B cell (primary cell): ENCODE data around the gene KAZN. TPM values are rescaled to one million over a fixed set of nuclear protein-coding genes. Genes with fewer than 3 reads are reported as not detected.

Experiments
- ATAC-seq: fragments of 200-7000 bp; cut with Tn5 transposase; one replicate; pipeline ENCODE4 v1.10.0; 2021; ENCODE audit warnings: low read depth, mild to moderate bottlenecking, moderate number of reproducible peaks, moderate library complexity
- CTCF ChIA-PET: fragments of 350-600 bp; sonication (Branson Sonifier 250); formaldehyde crosslinking; loops from one replicate; lab custom pipeline; 2021; ENCODE audit warnings: antibody characterized with exemption, inconsistent platforms; lab: Charles Lee
- POLR2A ChIA-PET: fragments of 350-600 bp; sonication (Branson Sonifier 250); formaldehyde crosslinking; loops from one replicate; lab custom pipeline; 2021; ENCODE audit warnings: antibody characterized with exemption; lab: Charles Lee
- DNase-seq: peaks from one replicate; pipeline ENCODE4 v3.0.0; 2013
- H2AFZ ChIP-seq: 2 replicates; pipeline ENCODE4 v1.6.1; 2012; ENCODE audit warnings: mild to moderate bottlenecking, low read depth, low read length; ENCODE audit not compliant: insufficient read depth, poor library complexity, severe bottlenecking
- H3K27ac ChIP-seq, 2 donors: 1 replicate in 1 of 2; 2 replicates in 1 of 2; pipeline ENCODE4 v1.5.1; 2012 to 2013; ENCODE audit warnings: low read length in 2 of 2, mild to moderate bottlenecking in 2 of 2, moderate library complexity in 1 of 2
- H3K27me3 ChIP-seq, 4 experiments: fragments of 200-600 bp in 1 of 4; sonication (generic) in 1 of 4; replicated peaks in 1 of 4; 1 replicate in 2 of 4; 2 replicates in 2 of 4; pipeline versions ENCODE4 v1.6.1 to v1.7.0; 2013 to 2016; ENCODE audit warnings: low read length in 3 of 4, mild to moderate bottlenecking in 2 of 4, mixed read lengths in 1 of 4, moderate library complexity in 1 of 4; ENCODE audit not compliant: insufficient read depth in 4 of 4, control insufficient read depth in 3 of 4; ENCODE audit errors: control extremely low read depth in 1 of 4
- H3K36me3 ChIP-seq, 2 experiments: replicated peaks in 1 of 2; 1 replicate in 1 of 2; 2 replicates in 1 of 2; pipeline versions ENCODE4 v1.6.1 to v1.7.1; 2013; ENCODE audit warnings: low read length in 1 of 2; ENCODE audit not compliant: insufficient read depth in 2 of 2, control insufficient read depth in 1 of 2; ENCODE audit errors: control extremely low read depth in 1 of 2, extremely low read depth in 1 of 2
- H3K4me1 ChIP-seq, 2 donors: fragments of 200-600 bp in 1 of 2; sonication (generic) in 1 of 2; 1 replicate in 1 of 2; 2 replicates in 1 of 2; pipeline versions ENCODE4 v1.5.1 to v1.6.1; 2013 to 2017; ENCODE audit warnings: low read length in 2 of 2; ENCODE audit not compliant: control insufficient read depth in 2 of 2, insufficient read depth in 2 of 2
- H3K4me2 ChIP-seq: replicated peaks from 2 replicates; pipeline ENCODE3; 2012; ENCODE audit warnings: mild to moderate bottlenecking, low read depth, low read length; ENCODE audit not compliant: poor library complexity, severe bottlenecking
- H3K4me3 ChIP-seq, 5 experiments: fragments of 200-600 bp in 1 of 5; sonication (generic) in 1 of 5; 1 replicate in 3 of 5; 2 replicates in 2 of 5; pipeline versions ENCODE4 v1.5.1 to v1.7.0; 2011 to 2016; ENCODE audit warnings: low read length in 4 of 5, mild to moderate bottlenecking in 4 of 5, low read depth in 2 of 5, control low read depth in 1 of 5, moderate library complexity in 1 of 5; ENCODE audit not compliant: insufficient read depth in 1 of 5; ENCODE audit errors: control extremely low read depth in 1 of 5, extremely low read depth in 1 of 5
- H3K79me2 ChIP-seq: fragments of 200-600 bp; sonication (generic); one replicate; pipeline ENCODE4 v1.6.0; 2016; ENCODE audit warnings: low read length; ENCODE audit not compliant: control insufficient read depth, insufficient read depth
- H3K9ac ChIP-seq: fragments of 200-600 bp; sonication (generic); 2 replicates; pipeline ENCODE4 v1.6.1; 2017; ENCODE audit warnings: mild to moderate bottlenecking, low read length, moderate library complexity
- H3K9me3 ChIP-seq, 3 donors: one replicate each; pipeline versions ENCODE4 v1.6.1 to v1.7.1; 2013; ENCODE audit warnings: low read length in 2 of 3; ENCODE audit not compliant: control insufficient read depth in 2 of 3, insufficient read depth in 1 of 3; ENCODE audit errors: control extremely low read depth in 1 of 3
- H4K20me1 ChIP-seq: 2 replicates; pipeline ENCODE4 v1.6.0; 2012; ENCODE audit warnings: mild to moderate bottlenecking, low read length; ENCODE audit not compliant: insufficient read depth, control insufficient read depth, poor library complexity, severe bottlenecking
- H3K27ac Mint-ChIP-seq: one replicate; pipeline ENCODE4 v1.8.0; 2021; ENCODE audit warnings: mixed read lengths
- H3K27me3 Mint-ChIP-seq: one replicate; pipeline ENCODE4 v1.8.0; 2021; ENCODE audit warnings: mixed read lengths
- H3K4me1 Mint-ChIP-seq: one replicate; pipeline ENCODE4 v1.8.0; 2021; ENCODE audit warnings: mixed read lengths
- H3K4me3 Mint-ChIP-seq: one replicate; pipeline ENCODE4 v1.8.0; 2021; ENCODE audit warnings: mixed read lengths
- H3K9me3 Mint-ChIP-seq: one replicate; pipeline ENCODE4 v1.8.0; 2022; ENCODE audit warnings: mixed read lengths; ENCODE audit not compliant: insufficient read depth
- CTCF ChIP-seq: fragments of 200-600 bp; IDR thresholded peaks from one replicate; pipeline ENCODE4 v1.8.0; 2022; ENCODE audit warnings: antibody characterized with exemption, mild to moderate bottlenecking
- EZH2 ChIP-seq: IDR thresholded peaks from 2 replicates; pipeline ENCODE4 v1.6.1; 2012; ENCODE audit warnings: borderline replicate concordance, low read depth, mild to moderate bottlenecking, moderate library complexity, low read length; ENCODE audit not compliant: insufficient read depth, poor library complexity, severe bottlenecking
- WGBS: methylation state at CpG from one replicate; pipeline ENCODE4 v1.1.5; 2013; ENCODE audit warnings: missing lambda C conversion rate; ENCODE audit not compliant: insufficient coverage; 5-methylcytosine and 5-hydroxymethylcytosine counted together
- intact Hi-C: fragments of 100-400 bp; cut with micrococcal nuclease; formaldehyde crosslinking; loops from one replicate; pipeline ENCODE4 v1.10.0; 2022
- polyA plus RNA-seq: library from polyadenylated mRNA; depleted of rRNA; stranded (reverse); fragments of >200 nt; gene quantifications from 2 replicates; pipeline ENCODE4 v1.2.3, GENCODE V29; 2012
- total RNA-seq, 2 donors: library from RNA; stranded (reverse); fragments of 120-200 nt in 1 of 2; gene quantifications; 1 replicate in 1 of 2; 2 replicates in 1 of 2; pipeline versions ENCODE4 v1.2.3 to v1.2.4, GENCODE V29; 2013 to 2022

KAZN gene
- total and polyA plus RNA-seq, 2 donors (not counting 1 experiment from before 2014, with no cell fraction given), result 0.13 to 0.39 TPM

- Mint-ChIP-seq H3K27ac (no peak overlapping the region), H3K27me3 (peaks cover 6% of the 10 kb centered on the region), H3K4me1 (peaks cover 1% of the 10 kb centered on the region), H3K9me3 (no peaks in the 10 kb centered on the region), H3K4me3 (no peak overlapping the region)
- H3K27ac ChIP-seq, result no peak overlapping the region
- H3K36me3 ChIP-seq, result no peaks in the 10 kb centered on the region
- DNase-seq (no peak), ATAC-seq (no peak)
- no peaks in the 10 kb centered on the region for H3K9me3 ChIP-seq
- no peak overlapping the region for H3K9ac ChIP-seq
- POLR2A ChIA-PET, result no interaction called here
- no peaks in the 10 kb centered on the region for H4K20me1 ChIP-seq
- no peak overlapping the region for H2AFZ ChIP-seq
- H3K4me1 ChIP-seq, result peaks cover 0 to 4% of the 10 kb centered on the region in 2 donors
- no peaks in the 10 kb centered on the region for H3K27me3 ChIP-seq
- H3K4me3 ChIP-seq, result no peak overlapping the region
- CTCF ChIA-PET, result no interaction called here
- no peak overlapping the region for H3K4me2 ChIP-seq
- no peaks in the 10 kb centered on the region for H3K79me2 ChIP-seq
- no peak for TF ChIP-seq CTCF
- TF ChIP-seq EZH2, result no peak
- WGBS, result 80% methylated on average over 1 of the region's 2 CpGs
- intact Hi-C loops, result no loop called here
These were observed 158.8 kb downstream of the KAZN start for GRCh38 chr1:14757286-14757625.

GRCh38 chr1:14759042-14759818 lies 160.7 kb downstream of the KAZN start:
- no peak overlapping the region for H3K4me2 ChIP-seq
- H3K9me3 ChIP-seq, result no peaks in the 10 kb centered on the region
- ChIA-PET CTCF (no interaction called here), POLR2A (no interaction called here)
- no peak overlapping the region for H3K27ac ChIP-seq
- ATAC-seq (no peak), DNase-seq (no peak)
- H3K4me1 Mint-ChIP-seq, result peaks cover 1% of the 10 kb centered on the region
- H2AFZ ChIP-seq, result no peak overlapping the region
- 91% methylated on average over 13 of the region's 15 CpGs for WGBS
- no peak for TF ChIP-seq EZH2
- TF ChIP-seq CTCF, result no peak
- no peaks in the 10 kb centered on the region for H3K27me3 ChIP-seq
- peaks cover 0 to 4% of the 10 kb centered on the region in 2 donors for H3K4me1 ChIP-seq
- intact Hi-C loops, result no loop called here
- no peaks in the 10 kb centered on the region for H3K79me2 ChIP-seq
- no peaks in the 10 kb centered on the region for H4K20me1 ChIP-seq
- no peak overlapping the region for H3K4me3 ChIP-seq
- H3K36me3 ChIP-seq, result no peaks in the 10 kb centered on the region
- H3K9ac ChIP-seq, result no peak overlapping the region
- no peaks in the 10 kb centered on the region for H3K9me3 Mint-ChIP-seq
- no peak overlapping the region for H3K4me3 Mint-ChIP-seq
- H3K27me3 Mint-ChIP-seq, result peaks cover 6% of the 10 kb centered on the region
- no peak overlapping the region for H3K27ac Mint-ChIP-seq
